Activated T-cell treated with anti-CD3 and anti-CD28 coated beads, Interleukin-2, amount 50 U/mL, for 1 hour (primary cell): ENCODE data around the gene CTXN1.
"Not testable (repeated sequence)": the region's sequence is repeated elsewhere in the genome, so short reads cannot be mapped to it uniquely, and the experiment has no call there.

Source experiments
- DNase-seq: peaks from one replicate; pipeline ENCODE4 v3.0.0-alpha.2; 2020

Gene CTXN1

DNA sequence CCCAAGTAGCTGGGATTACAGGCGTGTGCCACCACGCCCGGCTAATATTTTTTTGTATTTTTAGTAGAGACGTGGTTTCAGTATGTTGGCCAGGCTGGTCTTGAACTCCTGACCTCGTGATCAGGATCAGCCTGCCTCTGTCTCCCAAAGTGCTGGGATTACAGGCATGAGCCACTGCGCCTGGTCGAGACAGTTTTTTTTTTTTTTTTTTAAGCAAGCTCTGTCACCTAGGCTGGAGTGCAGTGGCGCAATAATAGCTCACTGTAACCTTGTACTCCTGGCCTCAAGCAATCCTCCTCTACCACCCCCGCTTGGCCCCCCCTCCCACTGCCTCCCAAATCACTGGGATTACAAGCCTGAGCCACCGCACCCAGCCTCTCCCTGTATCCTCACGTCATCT, 28.6 kb downstream of the CTXN1 start:
- DNase-seq = no peak

- no peak for DNase-seq
Observed at GRCh38 chr19:7895565-7895964, 30.4 kb downstream of the CTXN1 start.

DNA sequence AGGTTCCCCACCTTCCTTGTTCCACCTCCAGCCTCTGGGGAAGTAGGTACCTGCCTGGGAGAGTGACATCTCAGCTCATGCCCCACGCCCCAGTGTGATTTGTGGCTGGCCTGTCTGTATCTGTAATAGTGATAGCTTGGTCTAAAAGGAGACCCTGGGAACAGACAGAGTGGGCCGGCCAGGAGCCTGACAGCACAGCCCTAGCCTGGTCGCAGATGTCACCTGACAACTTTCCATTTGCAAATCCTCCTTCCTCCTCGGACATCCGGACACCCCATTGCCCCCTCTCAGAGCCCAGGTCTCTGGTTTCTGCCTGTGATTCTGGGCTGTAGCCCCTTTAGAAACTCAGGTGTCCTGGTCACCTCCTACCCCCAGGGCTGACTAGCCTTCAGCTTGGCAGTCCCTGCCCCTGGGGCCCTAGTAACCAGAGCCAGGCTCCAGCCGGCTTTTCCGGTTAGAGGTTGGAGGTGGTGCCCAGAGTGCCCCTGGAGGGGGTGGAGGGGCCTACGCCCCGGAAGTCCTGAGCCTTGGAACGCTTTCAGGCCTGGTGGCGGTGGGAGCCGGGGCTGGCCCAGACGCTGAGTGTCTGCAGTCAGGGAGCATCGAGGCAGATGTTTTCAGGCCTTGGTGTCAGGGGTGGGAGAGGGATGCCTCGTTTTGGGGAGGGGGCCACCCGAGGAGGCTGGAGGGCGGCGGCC, 31.2 kb downstream of the CTXN1 start:
- no peak for DNase-seq

GRCh38 chr19:7893362-7894101, 32.4 kb downstream of the CTXN1 start:
- not testable (repeated sequence) for DNase-seq

GRCh38 chr19:7888826-7889217, 37.1 kb downstream of the CTXN1 start:
- DNase-seq = no peak

- peak; percentile 49 for DNase-seq
Observed at GRCh38 chr19:7888145-7888825, 37.6 kb downstream of the CTXN1 start, which contains the start of gene LRRC8E. LRRC8E (plus strand) TSS chr19:7888510; CDS start chr19:7895604, 7,094 bp downstream.

GRCh38 chr19:7887408-7888144, 38.4 kb downstream of the CTXN1 start:
- no peak for DNase-seq

GRCh38 chr19:7885818-7886217, 40.1 kb downstream of the CTXN1 start:
- DNase-seq = no peak

DNA sequence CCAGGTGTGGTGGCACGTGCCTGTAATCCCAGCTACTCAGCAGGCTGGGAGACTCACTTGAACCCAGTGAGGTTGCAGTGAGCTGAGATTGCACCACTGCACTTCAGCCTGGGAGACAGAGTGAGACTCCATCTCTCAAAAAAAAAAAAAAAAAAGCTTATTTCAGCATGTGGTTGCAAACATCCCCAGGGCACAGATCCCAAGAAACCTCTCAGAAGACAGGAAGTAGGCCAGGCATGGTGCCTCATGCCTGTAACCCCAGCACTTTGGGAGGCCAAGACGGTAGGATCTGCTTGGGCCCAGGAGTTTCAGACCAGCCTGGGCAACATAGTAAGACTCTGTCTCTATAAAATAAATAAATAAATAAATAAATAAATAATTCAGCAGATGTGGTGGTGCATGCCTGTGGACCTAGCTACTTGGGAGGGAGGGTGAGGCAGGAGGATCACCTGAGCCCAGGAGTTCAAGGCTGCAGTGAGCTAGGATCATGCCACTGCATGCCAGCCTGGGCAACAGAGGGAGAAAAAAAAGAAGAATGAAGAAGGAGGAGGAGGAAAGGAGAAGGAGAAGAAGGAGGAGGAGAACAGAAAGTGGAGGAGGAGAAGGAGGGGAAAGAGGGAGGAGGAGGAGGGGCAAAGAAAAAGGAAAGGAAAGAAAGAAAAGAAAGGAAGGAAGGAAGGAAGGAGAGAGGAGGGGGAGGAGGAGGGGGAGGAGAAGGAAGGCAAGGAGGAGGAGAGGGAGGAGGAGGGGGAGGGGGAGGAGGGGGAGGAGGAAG, 42.0 kb downstream of the CTXN1 start:
- no peak for DNase-seq

- DNase-seq = no peak
Observed at GRCh38 chr19:7883105-7883504, 42.8 kb downstream of the CTXN1 start.

- no peak for DNase-seq
Observed at GRCh38 chr19:7881910-7882309, 44.0 kb downstream of the CTXN1 start.

GRCh38 chr19:7879836-7880235, 46.1 kb downstream of the CTXN1 start:
- no peak for DNase-seq

DNA sequence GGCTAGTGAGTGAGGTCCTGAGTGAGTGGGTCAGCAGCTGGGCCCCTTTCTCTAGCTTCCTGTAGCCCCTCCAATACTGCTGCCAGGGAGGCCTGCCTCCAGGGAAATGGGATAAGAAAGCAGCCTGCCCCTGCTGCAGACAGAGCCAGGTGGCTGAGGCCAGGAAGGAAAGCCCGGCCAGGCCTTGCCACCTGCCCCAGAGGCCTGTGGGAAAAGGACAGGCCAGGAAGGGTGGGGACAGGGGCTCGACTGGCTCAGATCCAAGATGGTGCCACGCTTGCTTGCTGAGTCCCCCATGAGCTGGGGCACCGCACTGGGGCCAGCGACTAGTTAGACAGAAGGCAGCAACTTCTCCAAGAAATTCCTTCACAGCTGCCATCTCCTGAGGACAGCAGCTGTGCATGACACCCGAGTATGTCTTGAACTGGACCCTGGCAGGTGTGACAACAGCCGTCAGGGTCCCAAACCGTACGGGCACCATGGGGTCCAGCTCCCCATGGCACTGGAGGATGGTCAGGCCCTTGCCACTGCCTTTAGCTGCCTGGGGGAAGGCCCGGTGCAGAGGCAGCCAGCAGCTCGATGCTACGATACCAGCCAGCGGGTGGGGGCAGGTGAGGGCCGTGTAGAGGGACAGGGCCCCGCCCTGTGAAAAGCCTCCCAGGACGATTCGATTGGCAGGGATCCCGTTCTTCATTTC, 46.7 kb downstream of the CTXN1 start:
- no peak for DNase-seq

DNA sequence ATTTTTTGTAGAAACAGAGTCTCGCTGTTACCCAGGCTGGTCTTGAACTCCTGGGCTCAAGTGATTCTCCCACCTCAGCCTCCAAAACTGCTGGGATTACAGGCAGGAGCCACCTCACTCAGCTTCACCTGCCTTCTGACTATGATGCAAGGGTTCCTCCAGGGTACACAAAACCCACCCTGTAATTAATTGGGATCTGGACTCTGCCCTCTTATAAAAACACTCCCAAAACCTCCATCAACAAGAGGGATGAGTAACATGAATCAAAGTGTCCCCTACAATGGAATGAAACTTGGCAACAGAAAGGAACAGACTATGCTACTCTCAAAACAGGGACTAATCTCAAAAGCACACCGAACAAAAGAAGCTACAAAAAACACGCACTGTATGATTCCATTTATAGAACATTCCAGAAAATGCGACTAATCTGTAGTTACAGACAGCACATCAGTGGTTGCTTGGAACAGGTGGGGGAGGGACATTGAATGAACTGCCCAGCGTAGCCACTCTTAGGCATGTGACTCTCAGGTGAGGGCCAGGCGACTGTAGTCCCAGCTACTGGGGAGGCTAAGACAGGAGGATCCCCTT, 48.6 kb downstream of the CTXN1 start:
- DNase-seq = no peak

DNA sequence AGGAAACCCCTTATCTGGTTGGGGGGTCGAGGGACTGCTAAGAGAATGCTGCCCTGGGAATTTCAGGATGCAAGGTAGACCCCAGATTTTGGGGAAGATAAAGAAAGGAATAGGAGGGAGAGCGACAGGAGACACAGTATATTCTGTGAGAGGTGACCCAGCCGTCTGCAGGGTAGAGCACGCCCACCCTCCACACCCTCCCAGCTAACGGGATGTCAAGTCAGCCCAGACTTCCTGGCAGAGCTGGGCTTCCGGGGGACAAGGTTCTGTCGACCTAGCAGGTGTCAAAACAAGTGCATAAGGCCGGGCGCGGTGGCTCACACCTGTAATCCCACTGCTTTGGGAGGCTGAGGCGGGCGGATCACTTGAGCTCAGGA, 51.0 kb downstream of the CTXN1 start:
- no peak for DNase-seq
